H9 (cell line): ENCODE results near the gene ERO1B. TPM values are rescaled to one million over a fixed set of nuclear protein-coding genes. Genes with fewer than 3 reads are reported as not detected.

Source experiments
- DNase-seq: peaks from one replicate; pipeline ENCODE4 v3.0.0-alpha.2; 2017
- H2AFZ ChIP-seq: one replicate; pipeline ENCODE4 v1.6.1; 2013; ENCODE audit warnings: mild to moderate bottlenecking, low read length, control low read depth, moderate library complexity
- H2AK5ac ChIP-seq: 2 replicates; pipeline ENCODE4 v1.6.1; 2013; ENCODE audit warnings: low read length, control low read depth, mixed read lengths; ENCODE audit not compliant: insufficient read length
- H2BK120ac ChIP-seq: one replicate; pipeline ENCODE4 v1.6.1; 2013; ENCODE audit warnings: low read depth, mild to moderate bottlenecking, low read length, control low read depth, inconsistent platforms; ENCODE audit not compliant: poor library complexity, severe bottlenecking
- H2BK12ac ChIP-seq: 2 replicates; pipeline ENCODE4 v1.6.1; 2013; ENCODE audit warnings: low read length, control low read depth, mixed read lengths, low read depth; ENCODE audit not compliant: insufficient read length
- H2BK15ac ChIP-seq: 2 replicates; pipeline ENCODE4 v1.6.1; 2013; ENCODE audit warnings: low read depth, low read length, control low read depth
- H2BK20ac ChIP-seq: one replicate; pipeline ENCODE4 v1.6.1; 2013; ENCODE audit warnings: low read depth, mild to moderate bottlenecking, low read length, control low read depth, inconsistent platforms; ENCODE audit not compliant: poor library complexity, severe bottlenecking
- H2BK5ac ChIP-seq: 2 replicates; pipeline ENCODE4 v1.6.1; 2013; ENCODE audit warnings: low read length, control low read depth, mixed read lengths; ENCODE audit not compliant: insufficient read length
- H3K14ac ChIP-seq: 2 replicates; pipeline ENCODE4 v1.6.1; 2013; ENCODE audit warnings: low read length, control low read depth; ENCODE audit not compliant: insufficient read depth
- H3K18ac ChIP-seq: 2 replicates; pipeline ENCODE4 v1.6.1; 2013; ENCODE audit warnings: low read depth, mild to moderate bottlenecking, mixed read lengths, low read length, control low read depth; ENCODE audit not compliant: insufficient read length
- H3K23ac ChIP-seq: 2 replicates; pipeline ENCODE4 v1.6.1; 2013; ENCODE audit warnings: low read length, control low read depth, mixed read lengths, low read depth; ENCODE audit not compliant: insufficient read length
- H3K23me2 ChIP-seq: 2 replicates; pipeline ENCODE4 v1.6.1; 2013; ENCODE audit warnings: low read depth, mild to moderate bottlenecking, mixed read lengths, low read length, control low read depth; ENCODE audit not compliant: insufficient read length, poor library complexity, severe bottlenecking
- H3K27ac ChIP-seq: 2 replicates; pipeline ENCODE4 v1.5.1; 2013; ENCODE audit warnings: low read length, control low read depth, mixed read lengths, low read depth; ENCODE audit not compliant: insufficient read length
- H3K27me3 ChIP-seq: 2 replicates; pipeline ENCODE4 v1.6.1; 2013; ENCODE audit warnings: low read length, control low read depth, inconsistent platforms; ENCODE audit not compliant: insufficient read depth
- H3K4ac ChIP-seq: 2 replicates; pipeline ENCODE4 v1.6.1; 2013; ENCODE audit warnings: low read depth, mild to moderate bottlenecking, control low read depth, inconsistent platforms, low read length, moderate library complexity
- H3K4me1 ChIP-seq: 2 replicates; pipeline ENCODE4 v1.6.1; 2013; ENCODE audit warnings: low read length, control low read depth, inconsistent platforms; ENCODE audit not compliant: insufficient read depth
- H3K4me2 ChIP-seq: 2 replicates; pipeline ENCODE4 v1.6.1; 2013; ENCODE audit warnings: low read length, control low read depth, mixed read lengths; ENCODE audit not compliant: insufficient read length, insufficient read depth
- H3K56ac ChIP-seq: 2 replicates; pipeline ENCODE4 v1.6.1; 2013; ENCODE audit warnings: low read depth, mild to moderate bottlenecking, mixed read lengths, low read length, control low read depth; ENCODE audit not compliant: insufficient read length
- H3K79me1 ChIP-seq: 2 replicates; pipeline ENCODE4 v1.6.1; 2013; ENCODE audit warnings: low read depth, mild to moderate bottlenecking, moderate library complexity, low read length, control low read depth, inconsistent platforms; ENCODE audit not compliant: insufficient read depth, poor library complexity, severe bottlenecking
- H3K79me2 ChIP-seq: 2 replicates; pipeline ENCODE4 v1.6.1; 2013; ENCODE audit warnings: low read length, control low read depth, inconsistent platforms; ENCODE audit not compliant: insufficient read depth
- H3K9ac ChIP-seq: 2 replicates; pipeline ENCODE4 v1.6.1; 2013; ENCODE audit warnings: low read length, control low read depth, mixed read lengths; ENCODE audit not compliant: insufficient read length; ENCODE audit errors: extremely low read depth
- H3K9me3 ChIP-seq: one replicate; pipeline ENCODE4 v1.6.1; 2013; ENCODE audit warnings: low read depth, low read length, inconsistent platforms; ENCODE audit not compliant: control insufficient read depth
- H3T11ph ChIP-seq: one replicate; pipeline ENCODE4 v1.6.1; 2013; ENCODE audit warnings: mild to moderate bottlenecking, low read length, control low read depth, inconsistent platforms
- H4K20me1 ChIP-seq: one replicate; pipeline ENCODE4 v1.6.1; 2013; ENCODE audit not compliant: control insufficient read depth, insufficient read length, insufficient read depth
- H4K5ac ChIP-seq: 2 replicates; pipeline ENCODE4 v1.6.1; 2013; ENCODE audit warnings: low read depth, mild to moderate bottlenecking, mixed read lengths, low read length, control low read depth; ENCODE audit not compliant: insufficient read length
- H4K8ac ChIP-seq: replicated peaks from 2 replicates; pipeline ENCODE4 v1.6.1; 2013; ENCODE audit warnings: low read length, control low read depth, mixed read lengths, low read depth; ENCODE audit not compliant: insufficient read length
- H4K91ac ChIP-seq: 2 replicates; pipeline ENCODE4 v1.6.1; 2013; ENCODE audit warnings: low read depth, mild to moderate bottlenecking, moderate library complexity, mixed read lengths, low read length, control low read depth; ENCODE audit not compliant: insufficient read length
- H3K27ac Mint-ChIP-seq, 3 experiments: 2 replicates in 2 of 3; 3 replicates in 1 of 3; pipeline ENCODE4 v1.8.0; 2020 to 2021; ENCODE audit warnings: mixed read lengths in 3 of 3, mild to moderate bottlenecking in 1 of 3, moderate library complexity in 1 of 3
- H3K27me3 Mint-ChIP-seq: 2 replicates; pipeline ENCODE4 v1.8.0; 2021; ENCODE audit warnings: low read depth, mild to moderate bottlenecking, moderate library complexity, mixed read lengths
- H3K36me3 Mint-ChIP-seq, 3 experiments: 2 replicates in 2 of 3; 3 replicates in 1 of 3; pipeline ENCODE4 v1.8.0; 2020 to 2021; ENCODE audit warnings: low read depth in 3 of 3, mixed read lengths in 3 of 3; ENCODE audit not compliant: insufficient read depth in 1 of 3
- H3K4me1 Mint-ChIP-seq, 2 experiments: 2 replicates each; pipeline ENCODE4 v1.8.0; 2020; ENCODE audit warnings: mixed read lengths in 2 of 2
- H3K4me3 Mint-ChIP-seq, 2 experiments: 2 replicates in 1 of 2; 3 replicates in 1 of 2; pipeline ENCODE4 v1.8.0; 2020 to 2021; ENCODE audit warnings: mild to moderate bottlenecking in 2 of 2, mixed read lengths in 2 of 2, moderate library complexity in 1 of 2
- H3K9me3 Mint-ChIP-seq, 2 experiments: 2 replicates in 1 of 2; 3 replicates in 1 of 2; pipeline ENCODE4 v1.8.0; 2020; ENCODE audit warnings: mild to moderate bottlenecking in 2 of 2, mixed read lengths in 2 of 2, moderate library complexity in 1 of 2
- WGBS: extraction: QIAGEN DNeasy Blood & Tissue Kit; methylation state at CpG from one replicate; pipeline ENCODE4 v1.1.7; 2013; ENCODE audit warnings: missing lambda C conversion rate, low lambda C conversion rate, mixed read lengths; ENCODE audit not compliant: insufficient read length; ENCODE audit errors: extremely low coverage; 5-methylcytosine and 5-hydroxymethylcytosine counted together
- total RNA-seq: library from RNA; stranded (reverse); gene quantifications from 2 replicates; pipeline ENCODE4 v1.2.1, GENCODE V29; 2021
- TF ChIP-seq, protein P1 (sequence below): fragments of 200-600 bp; sonication (generic); conservative IDR thresholded peaks from 3 replicates; pipeline ENCODE4 v1.8.0; 2021; ENCODE audit warnings: antibody characterized with exemption, mild to moderate bottlenecking

ERO1B gene
- total RNA-seq, 1 experiment from 2014 or later = 1.5 TPM

DNA sequence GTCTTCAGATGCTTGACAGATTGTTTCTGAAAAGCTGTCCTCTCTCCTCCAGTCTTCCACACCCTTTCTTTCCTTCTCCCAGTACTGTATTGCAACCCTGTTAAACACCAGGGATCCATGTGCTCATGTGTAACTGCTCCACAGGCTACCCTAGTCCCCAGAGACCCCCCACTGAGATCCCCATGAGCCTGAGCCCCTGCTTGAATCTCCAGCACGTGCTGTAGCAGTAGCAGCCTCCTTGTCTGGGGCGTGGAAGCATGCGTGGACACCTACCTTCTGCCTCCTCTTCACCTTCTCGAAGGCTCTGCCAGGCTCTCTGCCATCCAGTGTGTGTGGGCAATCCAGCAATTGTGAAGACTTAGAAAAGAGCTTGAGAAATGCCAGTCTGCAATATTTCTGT, 114.2 kb downstream of the ERO1B start:
- Mint-ChIP-seq H3K4me1 (peaks cover 9 to 14% of the 10 kb centered on the region in 2 experiments), H3K36me3 (peaks cover 12 to 30% (median 12%) of the 10 kb centered on the region in 3 experiments), H3K27me3 (no peaks in the 10 kb centered on the region), H3K27ac (no peak overlapping the region), H3K9me3 (peaks cover 6 to 9% of the 10 kb centered on the region in 2 experiments; a peak in 4 of 5 replicates), H3K4me3 (no peak overlapping the region)
- no peak overlapping the region for H3K4ac ChIP-seq
- H3K27me3 ChIP-seq = no peaks in the 10 kb centered on the region
- no peaks in the 10 kb centered on the region for H3K23me2 ChIP-seq
- H2AFZ ChIP-seq = no peak overlapping the region
- WGBS = no CpG with 5 or more reads among the region's 4 CpGs
- no peaks in the 10 kb centered on the region for H3K79me2 ChIP-seq
- H3K9me3 ChIP-seq = no peaks in the 10 kb centered on the region
- H3T11ph ChIP-seq = no peak overlapping the region
- H2BK12ac ChIP-seq = no peak overlapping the region
- TF ChIP-seq, protein P1, sequence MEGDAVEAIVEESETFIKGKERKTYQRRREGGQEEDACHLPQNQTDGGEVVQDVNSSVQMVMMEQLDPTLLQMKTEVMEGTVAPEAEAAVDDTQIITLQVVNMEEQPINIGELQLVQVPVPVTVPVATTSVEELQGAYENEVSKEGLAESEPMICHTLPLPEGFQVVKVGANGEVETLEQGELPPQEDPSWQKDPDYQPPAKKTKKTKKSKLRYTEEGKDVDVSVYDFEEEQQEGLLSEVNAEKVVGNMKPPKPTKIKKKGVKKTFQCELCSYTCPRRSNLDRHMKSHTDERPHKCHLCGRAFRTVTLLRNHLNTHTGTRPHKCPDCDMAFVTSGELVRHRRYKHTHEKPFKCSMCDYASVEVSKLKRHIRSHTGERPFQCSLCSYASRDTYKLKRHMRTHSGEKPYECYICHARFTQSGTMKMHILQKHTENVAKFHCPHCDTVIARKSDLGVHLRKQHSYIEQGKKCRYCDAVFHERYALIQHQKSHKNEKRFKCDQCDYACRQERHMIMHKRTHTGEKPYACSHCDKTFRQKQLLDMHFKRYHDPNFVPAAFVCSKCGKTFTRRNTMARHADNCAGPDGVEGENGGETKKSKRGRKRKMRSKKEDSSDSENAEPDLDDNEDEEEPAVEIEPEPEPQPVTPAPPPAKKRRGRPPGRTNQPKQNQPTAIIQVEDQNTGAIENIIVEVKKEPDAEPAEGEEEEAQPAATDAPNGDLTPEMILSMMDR = no peak
- no peak overlapping the region for H4K91ac ChIP-seq
- no peak overlapping the region for H2BK120ac ChIP-seq
- no peaks in the 10 kb centered on the region; the same call in 1 of the 2 replicates for H3K4me1 ChIP-seq
- DNase-seq = no peak
- no peaks in the 10 kb centered on the region for H4K20me1 ChIP-seq
- H3K27ac ChIP-seq = no peak overlapping the region
- no peak overlapping the region for H2BK5ac ChIP-seq
- no peak overlapping the region for H4K8ac ChIP-seq
- no peak overlapping the region for H3K18ac ChIP-seq
- H3K4me2 ChIP-seq = no peak overlapping the region
- no peak overlapping the region for H4K5ac ChIP-seq
- no peak overlapping the region for H3K9ac ChIP-seq
- no peak overlapping the region for H2BK15ac ChIP-seq
- H3K14ac ChIP-seq = no peak overlapping the region; the same call in 1 of the 2 replicates
- H3K23ac ChIP-seq = no peak overlapping the region
- no peak overlapping the region for H2BK20ac ChIP-seq
- H3K56ac ChIP-seq = no peak overlapping the region
- no peak overlapping the region for H2AK5ac ChIP-seq
- H3K79me1 ChIP-seq = no peaks in the 10 kb centered on the region
